Naive thymus-derived CD4-positive, alpha-beta T cell (primary cell): ENCODE results near the gene TMCC2. TPM values are rescaled to one million over a fixed set of nuclear protein-coding genes. Genes with fewer than 3 reads are reported as not detected.

ENCODE experiments used
- ATAC-seq: fragments of 150-1000 bp; cut with Tn5 transposase; 2 replicates; pipeline ENCODE4 v1.10.0; 2021; ENCODE audit warnings: mild to moderate bottlenecking, moderate library complexity
- CTCF ChIA-PET: fragments of 350-600 bp; sonication (Branson Sonifier 250); formaldehyde crosslinking; loops from one replicate; lab custom pipeline; 2021; ENCODE audit warnings: antibody characterized with exemption; lab: Charles Lee
- POLR2A ChIA-PET: fragments of 350-600 bp; sonication (Branson Sonifier 250); formaldehyde crosslinking; loops from one replicate; lab custom pipeline; 2021; ENCODE audit warnings: antibody characterized with exemption, inconsistent platforms; lab: Charles Lee
- DNase-seq, 9 donors: peaks; one replicate each; pipeline versions ENCODE4 v3.0.0 to v3.0.0-alpha.2; 2020 to 2022; ENCODE audit warnings: mixed read lengths in 1 of 9
- H3K27ac ChIP-seq: one replicate; pipeline ENCODE4 v1.7.0; 2013; ENCODE audit warnings: mild to moderate bottlenecking, low read depth, low read length, moderate library complexity
- H3K27me3 ChIP-seq, 2 donors: one replicate each; pipeline ENCODE4 v1.7.0; 2013; ENCODE audit warnings: low read length in 2 of 2, mild to moderate bottlenecking in 2 of 2, moderate library complexity in 2 of 2; ENCODE audit not compliant: control insufficient read depth in 2 of 2, insufficient read depth in 2 of 2
- H3K36me3 ChIP-seq, 3 experiments: 1 replicate in 2 of 3; 2 replicates in 1 of 3; pipeline ENCODE4 v1.7.0; 2013; ENCODE audit warnings: low read length in 3 of 3, mild to moderate bottlenecking in 3 of 3, moderate library complexity in 1 of 3; ENCODE audit not compliant: insufficient read depth in 3 of 3, control insufficient read depth in 2 of 3
- H3K4me1 ChIP-seq, 2 donors: one replicate each; pipeline ENCODE4 v1.7.0; 2013; ENCODE audit warnings: low read length in 2 of 2, mild to moderate bottlenecking in 2 of 2, moderate library complexity in 1 of 2; ENCODE audit not compliant: control insufficient read depth in 2 of 2, insufficient read depth in 2 of 2
- H3K4me3 ChIP-seq: 2 replicates; pipeline ENCODE4 v1.7.0; 2013; ENCODE audit warnings: mild to moderate bottlenecking, low read length
- H3K9me3 ChIP-seq, 3 experiments: 1 replicate in 2 of 3; 2 replicates in 1 of 3; pipeline ENCODE4 v1.7.0; 2013; ENCODE audit warnings: low read length in 3 of 3; ENCODE audit not compliant: control insufficient read depth in 2 of 3
- H3K27ac Mint-ChIP-seq, 9 donors: one replicate each; pipeline ENCODE4 v1.8.0; 2020 to 2022; ENCODE audit warnings: mixed read lengths in 9 of 9, mild to moderate bottlenecking in 8 of 9, moderate library complexity in 5 of 9, inconsistent platforms in 2 of 9
- H3K27me3 Mint-ChIP-seq, 5 donors: one replicate each; pipeline ENCODE4 v1.8.0; 2021 to 2022; ENCODE audit warnings: mixed read lengths in 5 of 5, mild to moderate bottlenecking in 1 of 5
- H3K36me3 Mint-ChIP-seq, 5 donors: one replicate each; pipeline ENCODE4 v1.8.0; 2020 to 2022; ENCODE audit warnings: mixed read lengths in 5 of 5, mild to moderate bottlenecking in 3 of 5, inconsistent platforms in 1 of 5
- H3K4me1 Mint-ChIP-seq, 7 donors: one replicate each; pipeline ENCODE4 v1.8.0; 2020 to 2022; ENCODE audit warnings: mixed read lengths in 7 of 7, mild to moderate bottlenecking in 3 of 7, inconsistent platforms in 1 of 7
- H3K4me3 Mint-ChIP-seq, 10 donors: one replicate each; pipeline ENCODE4 v1.8.0; 2020 to 2022; ENCODE audit warnings: mild to moderate bottlenecking in 10 of 10, mixed read lengths in 10 of 10, moderate library complexity in 6 of 10, inconsistent platforms in 2 of 10
- H3K9me3 Mint-ChIP-seq, 11 donors: one replicate each; pipeline ENCODE4 v1.8.0; 2020 to 2022; ENCODE audit warnings: mixed read lengths in 11 of 11, mild to moderate bottlenecking in 4 of 11, inconsistent platforms in 1 of 11, moderate library complexity in 1 of 11
- intact Hi-C, 2 donors: fragments of 100-400 bp; cut with micrococcal nuclease; formaldehyde crosslinking; loops; one replicate each; pipeline ENCODE4 v1.15.1; 2023
- polyA plus RNA-seq, 2 donors: library from polyadenylated mRNA; unstranded; fragments of 300-500 nt; fragmentation: Illumina TruSeq; gene quantifications; one replicate each; pipeline ENCODE4 v1.2.3, GENCODE V29; 2021
- total RNA-seq, 6 experiments: library from RNA in 5 of 6; stranded (reverse) in 5 of 6; gene quantifications; 1 replicate in 5 of 6; 2 replicates in 1 of 6; pipeline ENCODE4 v1.2.3 and lab custom pipeline; 2021 to 2026

TMCC2 gene
- total and polyA plus RNA-seq, 7 experiments from 2014 or later: 0.30 to 3.6 (median 1.3) TPM

GRCh38 chr1:205272536-205272935, 44.8 kb downstream of the TMCC2 start:
- Histone ChIP-seq H3K27me3 (no peaks in the 10 kb centered on the region), H3K27ac (no peak overlapping the region), H3K4me3 (no peak overlapping the region), H3K4me1 (peaks cover 22 to 32% of the 10 kb centered on the region in 2 donors), H3K9me3 (no peaks in the 10 kb centered on the region), H3K36me3 (no peaks in the 10 kb centered on the region)
- intact Hi-C loops: loop anchor here (2.0 to 5.0 kb wide), 3 partner anchors 45 to 252 kb away; partner anchors contain the start of gene TMCC2 (in 1 of the 2)
- no peak overlapping the region for H3K4me3 Mint-ChIP-seq
- no peaks in the 10 kb centered on the region for H3K36me3 Mint-ChIP-seq
- POLR2A ChIA-PET: interaction anchor here (9.6 to 22.0 kb wide), 2 partner anchors 13 to 50 kb away, joined by 293 to 1119 read pairs; partner anchors contain the start of gene NUAK2
- no peaks in the 10 kb centered on the region for H3K27me3 Mint-ChIP-seq
- peaks cover 9 to 38% (median 28%) of the 10 kb centered on the region in 7 donors for H3K4me1 Mint-ChIP-seq
- CTCF ChIA-PET: interaction anchor here (1.1 to 23.1 kb wide), 12 partner anchors 13 to 322 kb away, joined by 3 to 955 read pairs (median 8); partner anchors contain the start of gene NUAK2
- no peak for ATAC-seq
- H3K9me3 Mint-ChIP-seq: peaks cover 0 to 2% (median 0%) of the 10 kb centered on the region in 11 donors
- DNase-seq: no peak
- H3K27ac Mint-ChIP-seq: peak overlapping the region in 2 of 9 donors; percentile 36 to 74

GRCh38 chr1:205273551-205273982, 45.8 kb downstream of the TMCC2 start:
- no peaks in the 10 kb centered on the region for H3K27me3 ChIP-seq
- intact Hi-C loops: loop anchor here (1.0 to 5.0 kb wide), 9 partner anchors 15 to 251 kb away; partner anchors contain the start of genes NUAK2 (in 1 of the 2) and TMCC2 (in 1 of the 2)
- Mint-ChIP-seq H3K4me1 (peaks cover 16 to 48% (median 36%) of the 10 kb centered on the region in 7 donors), H3K27me3 (peaks cover 0 to under 1% (median 0%) of the 10 kb centered on the region in 5 donors), H3K27ac (peak overlapping the region in 8 of 9 donors; percentile 70 to 93 (median 80)), H3K9me3 (peaks cover 0 to 2% (median 0%) of the 10 kb centered on the region in 11 donors), H3K36me3 (no peaks in the 10 kb centered on the region), H3K4me3 (peak overlapping the region in 9 of 10 donors; percentile 60 to 77 (median 73))
- H3K9me3 ChIP-seq: no peaks in the 10 kb centered on the region
- H3K27ac ChIP-seq: no peak overlapping the region
- no peaks in the 10 kb centered on the region for H3K36me3 ChIP-seq
- ATAC-seq (peak; percentile 93), DNase-seq (peak; percentile 77 to 87 (median 80))
- CTCF ChIA-PET: interaction anchor here (0.6 to 23.1 kb wide), 26 partner anchors 13 to 321 kb away, joined by 3 to 955 read pairs (median 5); partner anchors contain the start of genes NUAK2 and RBBP5
- H3K4me3 ChIP-seq: peak overlapping the region; percentile 35
- peaks cover 22 to 42% of the 10 kb centered on the region in 2 donors for H3K4me1 ChIP-seq
- POLR2A ChIA-PET: interaction anchor here (1.6 to 22.0 kb wide), 4 partner anchors 12 to 49 kb away, joined by 6 to 1119 read pairs (median 166); partner anchors contain the start of gene NUAK2

DNA sequence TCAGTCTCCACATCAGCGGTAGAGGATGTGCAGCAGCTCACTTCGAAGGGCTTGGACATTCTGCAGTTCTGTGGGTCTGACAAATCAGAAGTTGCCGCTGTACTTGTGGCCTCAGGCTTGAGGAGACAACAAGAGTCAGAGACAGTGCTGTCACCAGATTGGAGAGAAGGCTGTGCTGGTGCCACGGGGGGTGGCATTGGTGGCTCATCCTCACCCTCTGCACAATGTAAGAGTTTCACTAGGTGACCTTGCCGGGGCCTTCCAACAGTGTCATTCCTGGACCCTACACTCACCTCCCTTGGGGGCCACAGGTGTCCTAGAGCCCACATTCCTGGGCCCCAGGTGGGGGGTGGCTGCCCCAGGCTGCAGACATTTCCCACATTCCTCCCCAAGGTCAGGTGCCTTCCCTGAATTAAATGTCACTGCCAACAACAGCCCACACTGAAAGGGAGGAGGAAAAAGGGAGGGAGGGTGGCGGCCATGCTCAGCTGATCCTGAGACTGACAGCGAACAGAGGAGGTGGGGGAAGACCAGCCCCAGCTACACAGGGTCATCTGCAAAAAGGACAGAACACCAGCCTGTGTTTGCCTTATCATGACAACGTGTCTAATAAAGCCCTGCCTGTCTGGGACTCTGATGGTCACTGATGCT, 46.4 kb downstream of the TMCC2 start:
- Histone ChIP-seq H3K4me3 (peak overlapping the region; percentile 35), H3K27me3 (no peaks in the 10 kb centered on the region), H3K36me3 (no peaks in the 10 kb centered on the region), H3K27ac (no peak overlapping the region), H3K9me3 (no peaks in the 10 kb centered on the region), H3K4me1 (peaks cover 22 to 48% of the 10 kb centered on the region in 2 donors)
- DNase-seq: no peak
- H3K4me3 Mint-ChIP-seq: peak overlapping the region in 8 of 10 donors; percentile 71 to 77 (median 73)
- ChIA-PET CTCF (interaction anchor here (0.6 to 23.1 kb wide), 25 partner anchors 12 to 320 kb away, joined by 3 to 955 read pairs (median 6); partner anchors contain the start of genes NUAK2 and RBBP5), POLR2A (interaction anchor here (0.6 to 22.0 kb wide), 6 partner anchors 12 to 213 kb away, joined by 3 to 1119 read pairs (median 23); partner anchors contain the start of gene NUAK2)
- intact Hi-C loops: loop anchor here in 1 of 2 donors (5.0 kb wide), 1 partner anchor 47 kb away; the partner anchor contains the start of gene TMCC2
- H3K9me3 Mint-ChIP-seq: peaks cover 0 to 2% (median 0%) of the 10 kb centered on the region in 11 donors
- H3K27me3 Mint-ChIP-seq: peaks cover 0 to 2% (median 0%) of the 10 kb centered on the region in 5 donors
- peak overlapping the region in 8 of 9 donors; percentile 70 to 93 (median 80) for H3K27ac Mint-ChIP-seq
- no peaks in the 10 kb centered on the region for H3K36me3 Mint-ChIP-seq
- peaks cover 22 to 54% (median 40%) of the 10 kb centered on the region in 7 donors for H3K4me1 Mint-ChIP-seq
- no peak for ATAC-seq

DNA sequence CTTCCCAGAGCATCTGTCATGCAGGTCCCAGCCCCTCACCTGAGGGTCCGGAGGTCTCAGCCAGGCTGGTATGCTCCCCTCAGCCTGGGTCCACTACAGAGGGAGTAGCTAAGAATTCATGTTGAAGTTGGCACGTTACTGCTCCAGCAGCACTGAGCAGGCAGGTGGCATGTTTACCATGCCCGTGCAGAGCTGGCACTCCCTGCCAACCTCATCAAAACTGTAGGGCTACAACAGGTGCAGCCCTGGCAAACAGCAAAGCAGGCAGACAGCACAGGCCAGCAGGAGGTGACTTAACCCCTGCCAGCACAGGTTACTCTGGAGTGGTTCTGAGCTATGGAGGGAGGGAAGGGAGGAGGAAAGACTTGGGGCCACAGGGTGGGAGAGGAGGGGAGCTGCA, 47.4 kb downstream of the TMCC2 start:
- POLR2A ChIA-PET: interaction anchor here (0.8 to 22.0 kb wide), 8 partner anchors 11 to 357 kb away, joined by 3 to 1119 read pairs (median 4); partner anchors contain the start of genes ELK4 and NUAK2
- Mint-ChIP-seq H3K27me3 (peaks cover 0 to 2% (median 0%) of the 10 kb centered on the region in 5 donors), H3K27ac (peak overlapping the region in 8 of 9 donors; percentile 82 to 97 (median 90)), H3K9me3 (peaks cover 0 to 2% (median 0%) of the 10 kb centered on the region in 11 donors), H3K4me1 (peaks cover 28 to 64% (median 49%) of the 10 kb centered on the region in 7 donors), H3K4me3 (peak overlapping the region in 9 of 10 donors; percentile 62 to 82 (median 73)), H3K36me3 (peaks cover 0 to under 1% (median 0%) of the 10 kb centered on the region in 5 donors)
- peaks cover 25 to 57% of the 10 kb centered on the region in 2 donors for H3K4me1 ChIP-seq
- peak; percentile 78 for ATAC-seq
- peak overlapping the region; percentile 7 for H3K4me3 ChIP-seq
- H3K9me3 ChIP-seq: no peaks in the 10 kb centered on the region
- peak in 7 of 9 donors; percentile 52 to 79 (median 72) for DNase-seq
- intact Hi-C loops: loop anchor here in 1 of 2 donors (1.0 kb wide), 2 partner anchors 10 to 46 kb away; partner anchors contain the start of gene NUAK2
- H3K27me3 ChIP-seq: no peaks in the 10 kb centered on the region
- H3K27ac ChIP-seq: peak overlapping the region; percentile 43
- no peaks in the 10 kb centered on the region for H3K36me3 ChIP-seq
- CTCF ChIA-PET: interaction anchor here (0.5 to 23.1 kb wide), 15 partner anchors 11 to 249 kb away, joined by 3 to 955 read pairs (median 12); partner anchors contain the start of gene NUAK2

- Histone ChIP-seq H3K9me3 (no peaks in the 10 kb centered on the region), H3K4me3 (no peak overlapping the region), H3K27me3 (no peaks in the 10 kb centered on the region), H3K4me1 (peaks cover 28 to 64% of the 10 kb centered on the region in 2 donors), H3K27ac (no peak overlapping the region), H3K36me3 (no peaks in the 10 kb centered on the region)
- H3K36me3 Mint-ChIP-seq: peaks cover 0 to 7% (median 0%) of the 10 kb centered on the region in 5 donors
- ATAC-seq (no peak), DNase-seq (no peak)
- peaks cover 0 to 4% (median 0%) of the 10 kb centered on the region in 5 donors for H3K27me3 Mint-ChIP-seq
- POLR2A ChIA-PET: interaction anchor here (1.1 to 22.0 kb wide), 7 partner anchors 10 to 47 kb away, joined by 3 to 1119 read pairs (median 5); partner anchors contain the start of gene NUAK2
- H3K9me3 Mint-ChIP-seq: peaks cover 0 to 2% (median 0%) of the 10 kb centered on the region in 11 donors
- CTCF ChIA-PET: interaction anchor here (0.5 to 23.1 kb wide), 10 partner anchors 10 to 1816 kb away, joined by 3 to 955 read pairs (median 16); partner anchors contain the start of gene NUAK2
- peak overlapping the region in 2 of 10 donors; percentile 72 to 81 for H3K4me3 Mint-ChIP-seq
- peak overlapping the region; percentile 63 to 97 (median 89) for H3K27ac Mint-ChIP-seq
- peaks cover 33 to 73% (median 54%) of the 10 kb centered on the region in 7 donors for H3K4me1 Mint-ChIP-seq
- intact Hi-C loops: loop anchor here in 1 of 2 donors (1.0 kb wide), 2 partner anchors 9 to 45 kb away; partner anchors contain the start of gene NUAK2
These were observed 48.4 kb downstream of the TMCC2 start for GRCh38 chr1:205275916-205276688.
